ENCODE data around the gene MMEL1.
"Not testable (repeated sequence)": the region's sequence is repeated elsewhere in the genome, so short reads cannot be mapped to it uniquely, and the experiment has no call there.

The MMEL1 gene

DNA sequence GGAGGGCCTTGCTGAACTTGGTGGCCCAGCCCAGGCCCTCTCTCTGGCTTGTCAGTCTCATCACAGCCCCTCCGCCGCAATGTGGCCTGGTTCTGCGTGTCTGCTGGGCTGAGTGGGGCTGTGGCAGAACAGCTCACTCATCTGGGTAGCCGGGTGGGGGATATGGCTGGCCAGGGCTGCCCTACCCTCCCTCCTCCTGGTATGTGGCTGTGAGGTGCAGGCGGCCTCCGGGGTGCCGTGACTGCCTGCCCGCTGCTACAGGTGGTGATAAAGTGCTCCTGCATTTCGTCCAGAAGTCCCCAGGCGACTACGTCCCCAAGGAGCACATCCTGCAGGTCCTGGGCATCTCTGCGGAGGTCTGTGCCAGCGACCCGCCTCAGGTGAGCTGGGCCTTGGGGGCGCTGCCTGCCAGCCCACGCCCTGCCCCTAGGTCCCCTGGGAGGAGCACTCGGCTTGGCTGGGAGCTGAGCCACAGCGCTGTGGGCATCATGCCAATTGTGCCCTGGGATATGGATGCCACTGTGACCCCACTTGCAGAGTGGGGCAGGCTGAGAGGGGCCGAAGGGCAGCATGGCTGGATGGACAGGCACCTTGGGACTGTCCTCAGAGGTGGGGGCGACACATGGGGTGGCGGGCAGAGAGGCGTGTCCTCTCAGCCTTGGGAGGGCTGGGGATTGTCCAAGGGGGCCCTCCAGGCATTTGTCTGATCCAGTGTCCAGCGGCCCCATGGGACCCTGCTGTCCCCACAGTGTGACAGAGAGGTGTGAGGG, 44.0 kb downstream of the MMEL1 start:
- no peak for DNase-seq

DNA sequence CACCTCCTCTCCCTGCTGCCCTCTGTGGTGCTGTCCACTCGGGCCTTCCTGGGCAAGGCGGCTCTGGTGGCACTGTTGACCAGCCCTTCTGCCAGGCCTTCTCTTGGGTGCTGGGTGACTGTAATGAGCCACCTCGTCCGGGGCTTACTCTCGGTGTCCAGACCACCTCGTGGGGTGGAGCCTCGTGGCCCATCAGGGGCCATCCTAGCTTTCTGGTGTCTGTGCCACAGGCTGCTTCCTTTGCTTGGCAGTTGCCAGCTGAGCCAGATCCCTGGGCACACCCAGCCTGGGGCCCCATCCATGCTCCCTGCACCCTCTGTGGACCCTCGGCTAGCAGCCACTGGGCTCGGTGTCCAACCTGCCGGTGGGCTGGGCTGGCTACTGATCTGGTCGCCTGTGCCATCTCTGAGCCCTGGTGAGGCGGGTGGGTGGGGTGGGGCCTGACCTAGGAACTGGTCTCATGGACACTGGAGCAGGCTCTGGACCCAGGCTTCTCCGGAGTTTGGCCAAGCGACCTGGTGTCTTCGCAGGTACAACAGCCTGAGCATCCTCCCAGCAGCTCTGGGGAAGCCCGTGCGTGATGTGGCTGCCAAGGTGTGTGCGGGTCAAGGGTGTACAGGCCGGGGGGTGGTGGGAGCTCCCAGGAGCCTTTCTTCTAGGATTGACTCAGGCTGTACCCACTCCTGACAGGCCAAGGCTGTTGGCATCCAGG, 44.8 kb downstream of the MMEL1 start:
- DNase-seq, result no peak

DNA sequence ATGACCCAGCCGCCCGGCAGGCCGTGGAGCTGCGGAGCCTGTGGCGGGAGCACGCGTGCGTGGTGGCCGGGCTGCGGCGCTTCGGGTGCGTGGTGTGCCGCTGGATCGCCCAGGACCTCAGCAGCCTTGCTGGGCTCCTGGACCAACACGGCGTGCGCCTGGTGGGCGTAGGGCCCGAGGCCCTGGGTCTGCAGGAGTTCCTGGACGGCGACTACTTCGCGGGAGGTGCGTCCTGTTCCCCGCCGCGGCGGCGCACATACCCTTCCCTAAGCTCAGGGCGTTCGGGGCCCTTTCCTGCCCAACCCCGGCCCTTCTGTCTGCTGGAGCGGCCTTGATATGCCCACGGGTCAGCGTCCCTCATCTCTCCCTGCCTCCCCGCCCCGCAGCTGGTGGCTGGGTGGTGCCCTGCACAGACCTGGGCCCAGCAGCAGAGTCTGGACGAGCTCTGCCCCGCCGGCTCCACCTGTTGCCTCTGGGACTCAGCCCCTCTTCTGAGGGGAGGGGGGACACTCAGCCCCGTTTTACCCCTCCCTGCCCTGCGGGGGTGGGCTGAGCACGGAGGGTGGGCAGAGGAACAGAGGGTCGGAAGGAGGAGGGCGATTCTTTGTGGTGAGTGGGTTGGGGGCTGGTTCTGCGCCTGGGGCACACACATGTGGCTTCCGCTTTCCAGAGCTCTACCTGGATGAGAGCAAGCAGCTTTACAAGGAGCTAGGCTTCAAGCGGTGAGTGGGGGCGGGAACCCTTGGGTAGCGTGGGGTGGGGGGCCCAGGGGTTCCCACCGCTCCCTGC, 45.6 kb downstream of the MMEL1 start:
- DNase-seq, result peak; percentile 46

DNA sequence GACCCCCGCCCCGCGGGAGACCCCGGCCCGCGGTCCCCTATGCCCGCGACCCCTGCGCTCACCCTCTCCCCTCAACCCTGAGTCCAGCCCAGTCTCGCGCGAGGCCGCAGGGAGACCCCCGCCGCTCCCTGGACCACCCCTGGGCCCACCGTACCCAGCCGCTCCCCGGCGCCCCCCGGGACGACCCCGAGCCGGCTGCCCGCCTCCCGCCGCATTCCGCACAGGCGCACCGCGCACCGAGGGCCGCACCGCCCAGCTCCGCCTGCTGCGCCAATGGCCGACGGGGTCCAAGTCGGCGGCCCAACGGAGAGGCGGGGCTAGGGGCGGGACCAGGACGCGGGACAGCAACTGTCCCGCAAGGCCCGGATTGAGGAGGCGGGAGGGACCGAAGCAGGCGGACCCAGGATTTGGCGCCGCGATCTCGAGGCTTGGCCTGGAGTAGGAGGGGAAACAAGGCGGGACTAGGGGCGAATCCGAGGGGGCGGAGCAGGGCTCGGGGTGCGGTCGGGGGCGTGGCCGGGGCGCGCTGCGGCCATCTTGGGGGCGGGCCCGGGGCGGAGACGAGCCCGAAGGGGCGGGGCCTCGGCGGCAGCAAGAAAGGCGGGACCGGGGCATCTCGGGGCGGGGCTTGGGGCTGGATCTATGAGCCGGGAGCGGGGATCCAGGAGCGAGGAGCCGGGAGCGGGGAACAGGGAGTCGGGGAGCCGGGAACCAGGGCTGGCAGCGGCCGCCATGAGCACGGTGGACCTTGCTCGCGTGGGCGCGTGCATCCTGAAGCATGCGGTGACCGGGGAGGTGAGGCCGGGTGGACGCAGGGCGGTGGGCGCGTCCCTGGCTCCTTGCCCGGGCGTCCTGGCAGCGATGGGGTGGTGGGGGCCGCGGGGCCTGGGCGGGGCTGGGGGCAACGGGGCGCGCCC, 46.4 kb downstream of the MMEL1 start, which contains the start of gene PRXL2B:
Gene PRXL2B (plus strand): TSS at position 624 of the 917 bp plus-strand sequence. CDS start 109 bp downstream, at position 733.
- DNase-seq, result peak; percentile 99

DNA sequence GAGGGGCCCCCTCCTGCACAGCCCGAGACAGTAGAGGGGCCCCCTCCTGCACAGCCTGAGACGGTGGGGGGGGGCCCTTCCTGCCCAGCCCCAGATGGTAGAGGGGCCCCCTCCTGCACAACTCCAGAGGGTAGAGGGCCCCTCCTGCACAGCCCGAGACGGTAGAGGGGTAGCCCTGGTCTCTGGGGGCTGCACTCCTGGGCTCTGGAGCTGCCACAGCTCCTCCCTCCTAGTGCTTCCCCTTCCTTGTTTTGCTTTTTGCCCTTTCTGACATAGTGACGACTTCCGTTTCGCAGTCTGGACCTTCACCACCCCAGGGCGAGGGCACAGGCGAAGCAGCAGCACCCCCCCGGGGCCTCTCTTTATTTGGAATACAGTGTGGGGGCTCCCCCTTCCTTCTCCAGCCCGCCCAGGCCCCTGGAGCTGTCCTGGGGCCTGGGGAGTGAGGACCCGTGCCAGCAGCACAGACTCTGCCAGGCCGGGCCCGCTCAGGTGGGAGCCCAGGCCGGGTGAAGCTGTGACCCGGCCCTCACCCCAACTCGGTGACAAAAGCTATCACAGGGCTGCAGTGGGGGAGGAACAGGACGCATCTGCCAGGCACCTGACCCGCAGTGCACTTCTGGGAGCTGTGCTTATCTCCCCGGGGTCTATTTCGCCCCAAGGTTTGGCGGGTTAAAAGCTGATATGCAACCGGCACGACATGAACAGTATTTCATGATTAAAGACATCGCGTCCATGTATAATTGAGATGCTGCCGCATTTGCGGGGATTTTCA, 47.3 kb downstream of the MMEL1 start:
- peak; percentile 73 for DNase-seq

DNA sequence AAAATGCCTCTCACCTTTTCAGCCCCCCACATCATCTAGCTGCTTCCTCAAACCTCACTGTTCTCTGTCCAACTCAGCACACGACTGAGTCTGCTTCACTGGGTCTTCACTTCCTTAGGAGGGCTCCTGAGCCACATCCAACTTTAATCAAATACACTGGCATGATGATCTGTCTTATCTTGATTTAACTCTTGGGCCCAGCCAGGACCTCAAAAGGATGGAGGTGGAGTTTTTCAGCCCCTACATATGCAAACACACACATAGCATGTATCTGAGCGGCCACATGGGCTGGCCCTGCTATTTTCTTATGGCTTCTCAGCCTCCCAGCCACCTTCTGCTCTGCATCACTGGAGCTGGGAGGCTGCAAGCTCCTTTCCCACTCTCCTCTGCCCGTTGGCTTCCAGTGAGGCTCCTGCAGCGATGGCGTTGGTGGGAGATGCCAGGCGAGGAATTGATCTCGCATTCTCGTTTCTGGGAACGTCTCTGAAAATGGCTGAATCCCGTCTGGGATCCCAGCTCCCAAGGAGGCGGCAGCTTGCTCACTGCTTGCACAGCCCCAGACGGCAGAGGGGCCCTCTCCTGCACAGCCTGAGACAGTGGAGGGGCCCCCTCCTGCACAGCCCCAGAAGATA, 48.0 kb downstream of the MMEL1 start:
- DNase-seq, result no peak

DNA sequence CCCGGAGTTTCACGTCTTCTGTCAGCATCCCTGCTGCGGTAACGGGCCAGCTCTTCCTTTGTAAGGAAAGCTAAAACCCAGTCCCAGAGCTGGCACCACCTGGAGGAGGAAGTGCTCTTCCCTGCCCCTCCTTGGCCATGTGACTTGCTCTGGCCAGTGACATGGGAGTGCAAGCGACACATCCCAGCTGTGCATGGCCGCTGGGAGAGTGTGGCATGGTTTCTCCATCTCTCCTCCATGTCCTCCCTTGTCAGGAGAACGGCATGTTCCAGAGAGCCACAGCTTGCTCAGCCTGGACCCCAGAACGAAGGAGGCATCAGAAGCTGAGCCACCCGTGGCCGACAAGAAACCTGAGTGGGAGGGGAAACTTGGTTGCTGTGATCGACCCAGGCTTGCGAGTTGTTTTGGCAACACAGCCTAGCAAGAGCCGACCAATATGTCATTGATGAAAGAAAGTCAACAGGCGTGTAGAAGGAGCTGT, 48.9 kb downstream of the MMEL1 start:
- DNase-seq, result peak; percentile 40

DNA sequence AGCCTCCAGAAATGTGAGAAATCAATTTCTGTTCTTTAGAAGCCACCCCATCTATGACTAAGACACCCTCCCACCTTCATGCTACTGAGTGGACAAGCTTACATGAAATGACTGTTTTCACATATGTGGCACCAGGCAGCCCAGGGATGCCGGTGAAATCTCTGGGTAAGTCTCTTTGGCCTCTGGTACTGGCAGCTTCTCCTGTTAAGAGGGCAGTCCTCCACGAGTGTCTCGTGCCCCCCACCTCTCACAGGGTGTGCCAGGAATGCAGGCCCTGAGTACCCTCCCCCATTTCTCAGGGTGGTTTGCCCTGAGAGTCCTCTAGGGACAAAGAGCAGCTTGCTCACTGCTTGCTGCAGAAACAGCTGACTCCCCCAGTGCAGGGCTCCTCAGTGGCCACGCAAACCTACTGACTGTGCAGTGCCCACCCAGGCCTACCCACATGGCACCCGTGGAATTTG, 49.5 kb downstream of the MMEL1 start:
- peak; percentile 54 for DNase-seq

DNA sequence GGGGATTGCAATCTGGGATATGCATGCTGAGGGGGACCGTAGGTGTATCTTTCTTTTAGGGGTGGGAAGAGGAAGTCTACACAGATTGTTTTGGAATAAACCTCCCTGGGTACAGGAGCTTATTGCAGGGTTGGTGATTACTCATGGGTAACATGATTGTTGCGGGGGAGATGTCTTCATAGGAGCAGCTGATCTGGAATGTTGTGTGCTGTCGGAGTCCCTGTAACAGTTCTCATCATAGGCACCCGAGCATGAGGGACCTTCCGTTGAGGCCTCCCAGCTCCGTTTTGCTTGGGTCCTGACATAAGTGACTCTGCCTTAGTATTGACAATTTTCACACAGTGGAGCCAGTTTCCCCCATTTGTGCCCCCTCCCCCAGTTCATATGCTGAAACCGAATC, 50.4 kb downstream of the MMEL1 start:
- no peak for DNase-seq

DNA sequence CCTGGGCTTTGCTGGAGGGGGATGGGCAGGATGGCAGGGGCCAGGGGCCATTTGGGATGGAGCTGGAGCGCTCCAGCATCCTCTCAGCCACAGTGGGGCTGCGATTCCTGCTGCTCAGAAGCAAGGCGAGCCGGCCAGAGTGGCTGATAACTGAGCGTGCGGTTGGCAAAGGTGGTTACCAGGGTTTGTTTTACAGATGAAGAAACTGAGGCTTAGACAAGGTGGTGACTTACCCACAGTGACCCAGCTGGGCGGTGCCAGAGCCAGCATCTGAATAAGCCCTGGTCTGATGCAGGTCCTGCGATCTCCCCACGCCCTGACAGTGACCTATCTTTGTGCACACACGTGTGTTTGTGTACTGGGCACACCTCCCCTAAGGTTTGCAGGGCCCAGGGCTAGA, 52.1 kb downstream of the MMEL1 start:
- no peak for DNase-seq

DNA sequence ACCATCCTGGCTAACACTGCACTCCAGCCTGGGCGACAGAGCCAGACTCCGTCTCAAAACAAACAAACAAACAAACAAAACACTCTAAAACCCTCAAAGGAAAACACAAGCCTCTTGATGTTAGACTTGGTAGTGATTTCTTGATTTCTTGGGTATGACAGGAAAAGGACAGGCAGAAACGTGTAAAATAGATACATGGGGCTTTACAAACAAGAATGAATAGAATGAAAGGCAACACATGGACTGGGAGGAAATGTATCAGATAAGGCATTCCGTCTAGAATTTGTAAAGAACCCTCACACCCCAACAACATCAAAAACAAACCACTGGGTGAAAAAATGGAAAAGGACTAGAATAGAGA, 54.1 kb downstream of the MMEL1 start:
- DNase-seq, result no peak

DNA sequence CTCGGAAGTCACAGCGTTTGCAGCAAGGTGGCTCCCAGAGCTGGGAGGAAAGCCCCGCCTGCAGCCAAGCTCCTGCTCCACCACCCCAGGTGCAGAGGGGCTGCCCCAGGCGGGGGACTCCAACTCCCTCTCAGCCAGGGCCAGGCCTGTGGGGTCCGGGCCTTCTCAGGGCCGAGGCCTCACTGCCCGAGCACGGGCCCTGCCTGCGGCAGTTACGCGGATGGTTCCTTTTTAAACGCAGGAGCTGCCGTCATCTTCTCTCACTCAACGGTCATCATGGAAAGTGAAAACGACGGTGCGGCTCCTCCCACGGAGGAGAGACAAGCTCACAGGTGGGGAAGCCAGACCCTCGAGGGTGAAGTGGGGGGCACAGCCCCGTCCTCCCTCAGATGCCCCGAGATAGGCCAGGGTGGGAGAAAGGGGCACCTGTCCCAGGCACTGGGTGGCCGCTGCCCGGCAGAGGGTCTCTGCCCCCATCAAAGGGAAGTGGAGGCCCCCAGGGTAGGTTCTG, 55.2 kb downstream of the MMEL1 start:
- DNase-seq, result peak; percentile 60

DNA sequence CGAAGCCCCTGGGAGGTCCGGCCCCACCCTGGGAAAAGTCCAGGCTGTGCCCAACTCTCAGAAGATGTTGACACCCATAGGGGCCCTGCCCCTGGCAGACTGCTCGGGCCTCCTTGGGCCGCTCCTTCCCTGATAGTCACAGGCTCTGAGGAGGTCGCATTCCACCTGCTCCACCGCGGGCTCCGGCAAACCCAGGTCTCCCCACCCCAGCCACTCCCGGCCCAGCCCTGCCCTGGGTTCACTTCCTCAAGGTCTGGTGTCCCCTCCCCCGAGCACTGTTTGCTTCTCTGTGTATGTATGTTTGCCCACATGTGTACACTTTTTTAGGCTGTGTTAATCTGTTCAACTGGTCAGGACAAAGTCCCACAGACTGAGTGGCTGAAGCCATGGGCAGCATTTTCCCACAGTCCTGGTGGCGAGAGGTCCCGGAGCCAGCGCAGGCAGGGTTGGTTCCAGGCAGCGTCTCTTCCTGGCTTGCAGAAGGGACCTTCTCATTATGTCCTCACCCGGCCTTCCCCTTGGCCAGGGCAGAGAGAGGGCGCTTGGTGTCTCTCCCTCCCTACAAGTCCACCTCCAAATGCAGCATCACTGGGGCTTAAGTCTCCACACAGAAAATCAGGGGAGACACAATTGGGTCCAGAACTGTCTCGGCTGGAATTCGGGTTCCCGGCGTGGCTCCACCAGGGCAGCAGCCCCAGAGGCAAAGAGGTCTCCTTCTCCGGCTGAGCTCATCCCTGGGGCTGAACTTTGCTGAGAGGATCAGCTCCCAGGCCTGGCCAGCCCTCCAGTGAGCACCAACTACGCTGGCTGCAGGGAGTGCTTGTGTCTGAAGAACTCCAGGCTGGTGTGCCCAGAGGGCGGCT, 56.8 kb downstream of the MMEL1 start:
- no peak for DNase-seq

DNA sequence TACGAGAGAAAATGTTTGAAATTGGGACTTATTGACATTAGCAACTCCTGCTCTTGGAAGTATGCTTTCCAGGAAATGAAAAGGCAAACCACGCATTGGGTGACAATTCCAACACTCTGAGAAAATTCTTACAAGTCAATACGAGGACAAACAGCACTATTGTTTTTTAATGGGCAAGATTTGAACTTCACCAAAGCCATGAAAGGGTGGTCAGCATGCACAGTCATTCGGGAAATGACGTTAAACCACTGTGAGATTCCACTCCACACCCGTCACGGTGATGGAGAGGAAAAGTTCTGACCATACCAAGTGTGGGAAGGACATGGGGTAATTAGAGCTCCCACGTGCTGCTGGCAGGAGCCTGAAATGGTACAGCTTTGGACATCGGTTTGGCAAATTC, 58.5 kb downstream of the MMEL1 start:
- DNase-seq, result no peak

DNA sequence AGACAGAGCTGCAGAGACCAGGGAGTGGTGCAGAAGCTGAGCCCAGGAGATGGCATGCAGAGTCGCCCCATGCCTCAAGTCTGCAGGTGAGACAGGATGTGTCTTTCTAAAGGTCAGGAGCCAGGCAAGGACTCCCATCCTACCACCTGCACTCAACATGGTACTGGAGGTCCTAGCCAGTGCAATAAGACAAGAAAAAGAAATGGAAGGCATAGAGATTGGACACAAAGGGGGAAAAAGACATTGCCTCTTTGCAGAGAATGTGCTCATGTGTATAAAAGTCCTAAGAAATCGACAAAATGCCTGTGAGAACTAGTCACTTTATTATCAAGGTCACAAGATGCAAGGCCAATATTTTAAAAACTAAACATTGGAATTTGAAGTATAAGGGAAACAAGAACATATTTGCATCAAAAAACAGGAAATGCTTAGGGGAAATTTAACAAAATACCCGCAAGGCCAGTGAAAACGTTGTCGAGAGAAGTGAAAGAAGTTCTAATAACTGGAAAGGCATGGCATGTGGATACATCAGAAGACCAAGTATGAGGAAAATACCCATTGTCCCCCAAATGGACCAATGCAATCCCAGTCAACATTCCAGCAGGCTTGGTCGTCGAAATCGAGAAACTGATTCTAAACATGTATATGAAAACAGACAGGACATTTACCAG, 59.4 kb downstream of the MMEL1 start:
- no peak for DNase-seq

DNA sequence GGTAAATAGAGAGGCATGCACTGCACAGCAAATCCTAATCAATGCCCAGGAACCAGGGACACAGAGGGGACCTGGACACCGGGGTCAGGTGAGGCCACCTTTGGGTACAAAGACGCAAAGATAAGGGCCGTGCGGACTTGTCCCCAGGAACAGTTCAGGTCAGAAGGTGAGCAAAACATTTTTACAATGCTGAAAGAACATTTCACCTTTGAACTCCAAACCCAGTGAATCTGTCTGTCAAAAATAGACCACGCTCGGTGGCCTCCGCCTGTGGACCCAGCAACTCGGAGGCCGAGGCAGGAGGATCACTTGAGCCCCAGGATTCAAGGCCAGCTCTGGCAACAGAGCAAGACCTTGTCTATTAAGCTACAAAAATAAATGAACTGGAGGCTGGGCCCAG, 61.5 kb downstream of the MMEL1 start:
- DNase-seq, result no peak

DNA sequence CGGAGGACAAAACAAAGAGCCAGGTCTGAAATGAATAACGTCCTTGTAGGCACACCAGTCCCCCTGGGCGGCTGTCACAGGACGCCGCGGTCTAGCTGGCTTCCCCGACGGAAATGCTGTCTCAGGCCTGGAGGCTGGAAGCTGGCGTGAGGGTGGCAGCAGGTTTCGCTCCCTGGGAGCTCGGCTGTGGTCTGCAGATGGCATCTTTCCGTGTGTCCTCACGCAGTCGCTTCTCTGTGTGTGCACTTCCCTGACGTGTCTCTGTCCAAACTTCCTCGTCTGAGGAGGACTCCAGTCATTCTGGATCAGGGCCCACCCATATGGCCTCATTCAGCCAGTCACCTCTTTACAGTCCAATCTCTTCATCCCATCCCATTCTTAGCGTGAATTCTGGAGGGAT, 62.5 kb downstream of the MMEL1 start:
- no peak for DNase-seq

DNA sequence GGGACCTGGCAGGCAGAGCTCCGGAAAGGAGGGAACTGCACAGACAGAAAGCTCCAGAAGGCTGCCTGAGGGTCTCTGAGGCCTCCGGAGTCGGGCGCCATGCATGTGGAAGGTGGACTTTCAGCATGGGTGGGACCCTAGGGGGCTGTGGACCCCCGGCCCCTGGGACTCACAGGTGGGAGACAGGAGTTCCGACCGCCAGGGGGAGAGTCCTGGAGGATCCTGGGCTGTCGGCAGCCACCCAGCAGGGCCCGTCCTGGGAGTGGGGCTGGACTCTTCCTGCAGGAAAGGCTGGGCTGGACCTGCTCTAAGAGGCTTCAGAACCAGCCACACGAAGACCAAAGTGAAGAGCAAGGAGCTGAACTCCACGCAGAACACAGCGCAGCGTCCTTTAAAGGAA, 63.1 kb downstream of the MMEL1 start:
- DNase-seq, result not testable (repeated sequence)

DNA sequence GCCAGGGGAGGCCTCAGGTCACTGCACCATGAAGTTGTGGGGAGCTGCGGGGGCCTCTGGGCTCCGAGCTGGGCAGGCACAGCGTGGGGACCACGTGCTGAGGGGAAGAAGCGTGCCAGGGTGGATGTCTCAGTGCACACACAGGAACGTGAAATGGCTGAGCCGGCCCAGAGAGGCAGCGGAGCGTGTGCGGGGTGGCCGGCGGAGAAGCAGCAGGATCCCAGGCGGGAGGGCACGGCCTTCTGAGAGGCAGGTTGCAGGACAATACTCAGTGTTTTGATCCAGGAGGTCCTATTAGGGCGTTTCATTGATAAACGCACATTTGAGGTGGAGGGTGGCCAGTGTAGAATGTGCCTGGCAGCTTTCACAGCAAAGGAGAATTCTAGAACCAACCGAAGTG, 63.8 kb downstream of the MMEL1 start:
- no peak for DNase-seq
